ENCODE data around the gene LCE6A.

Gene LCE6A

GRCh38 chr1:152860129-152860528, 17.5 kb downstream of the LCE6A start:
- no peak for TF ChIP-seq CTCF (IDR thresholded peaks at IDR 0.05; ENCODE audit: poor library complexity, severe bottlenecking)

GRCh38 chr1:152861374-152861773, 18.7 kb downstream of the LCE6A start:
- Histone ChIP-seq H3K4me1 (ENCODE audit: insufficient read depth, poor library complexity, severe bottlenecking) (peaks cover 6% of the 10 kb centered on the region), H3K4me3 (ENCODE audit: severe bottlenecking) (no peak overlapping the region), H3K36me3 (ENCODE audit: low read depth) (no peaks in the 10 kb centered on the region), H3K27me3 (ENCODE audit: insufficient read depth, poor library complexity, severe bottlenecking) (no peaks in the 10 kb centered on the region), H3K9me3 (ENCODE audit: severe bottlenecking) (no peaks in the 10 kb centered on the region), H3K27ac (ENCODE audit: poor library complexity, severe bottlenecking) (no peak overlapping the region)
- no peak for TF ChIP-seq CTCF (IDR thresholded peaks at IDR 0.05; ENCODE audit: poor library complexity, severe bottlenecking)
- no peak for ATAC-seq (ENCODE audit: low read depth)
- no peak for DNase-seq (ENCODE audit: low spot score)

More at GRCh38 chr1:152860129-152860528, 17.5 kb downstream of the LCE6A start:
- DNase-seq (ENCODE audit: low spot score) (no peak), ATAC-seq (ENCODE audit: low read depth) (no peak)
- H3K9me3 ChIP-seq (ENCODE audit: severe bottlenecking): no peaks in the 10 kb centered on the region
- no peak overlapping the region for H3K4me3 ChIP-seq (ENCODE audit: severe bottlenecking)
- H3K27ac ChIP-seq (ENCODE audit: poor library complexity, severe bottlenecking): no peak overlapping the region
- no peaks in the 10 kb centered on the region for H3K27me3 ChIP-seq (ENCODE audit: insufficient read depth, poor library complexity, severe bottlenecking)
- no peaks in the 10 kb centered on the region for H3K36me3 ChIP-seq (ENCODE audit: low read depth)
- peaks cover 3% of the 10 kb centered on the region for H3K4me1 ChIP-seq (ENCODE audit: insufficient read depth, poor library complexity, severe bottlenecking)

GRCh38 chr1:152864443-152864842, 21.8 kb downstream of the LCE6A start:
- no peak for DNase-seq (ENCODE audit: low spot score)
- TF ChIP-seq CTCF (IDR thresholded peaks at IDR 0.05; ENCODE audit: poor library complexity, severe bottlenecking): no peak
- no peak for ATAC-seq (ENCODE audit: low read depth)
- Histone ChIP-seq H3K27me3 (ENCODE audit: insufficient read depth, poor library complexity, severe bottlenecking) (no peaks in the 10 kb centered on the region), H3K4me1 (ENCODE audit: insufficient read depth, poor library complexity, severe bottlenecking) (peaks cover 4% of the 10 kb centered on the region), H3K9me3 (ENCODE audit: severe bottlenecking) (no peaks in the 10 kb centered on the region), H3K36me3 (ENCODE audit: low read depth) (no peaks in the 10 kb centered on the region), H3K4me3 (ENCODE audit: severe bottlenecking) (no peak overlapping the region), H3K27ac (ENCODE audit: poor library complexity, severe bottlenecking) (no peak overlapping the region)

- Histone ChIP-seq H3K9me3 (ENCODE audit: severe bottlenecking) (no peaks in the 10 kb centered on the region), H3K36me3 (ENCODE audit: low read depth) (no peaks in the 10 kb centered on the region), H3K4me1 (ENCODE audit: insufficient read depth, poor library complexity, severe bottlenecking) (peaks cover 4% of the 10 kb centered on the region), H3K27me3 (ENCODE audit: insufficient read depth, poor library complexity, severe bottlenecking) (no peaks in the 10 kb centered on the region), H3K27ac (ENCODE audit: poor library complexity, severe bottlenecking) (peak overlapping the region; percentile 32), H3K4me3 (ENCODE audit: severe bottlenecking) (no peak overlapping the region)
- ATAC-seq (ENCODE audit: low read depth) (peak; percentile 25; the same call in 1 of the 3 replicates), DNase-seq (ENCODE audit: low spot score) (no peak)
- TF ChIP-seq CTCF (IDR thresholded peaks at IDR 0.05; ENCODE audit: poor library complexity, severe bottlenecking): no peak
These were observed 23.7 kb downstream of the LCE6A start for GRCh38 chr1:152866321-152866720.

- no peak overlapping the region for H3K27ac ChIP-seq (ENCODE audit: poor library complexity, severe bottlenecking)
- DNase-seq (ENCODE audit: low spot score) (no peak), ATAC-seq (ENCODE audit: low read depth) (peak; percentile 65; the same call in 2 of the 3 replicates)
- no peak overlapping the region for H3K4me3 ChIP-seq (ENCODE audit: severe bottlenecking)
- H3K9me3 ChIP-seq (ENCODE audit: severe bottlenecking): no peaks in the 10 kb centered on the region
- peaks cover 12% of the 10 kb centered on the region for H3K4me1 ChIP-seq (ENCODE audit: insufficient read depth, poor library complexity, severe bottlenecking)
- no peaks in the 10 kb centered on the region for H3K36me3 ChIP-seq (ENCODE audit: low read depth)
- peak; percentile 92 for TF ChIP-seq CTCF (IDR thresholded peaks at IDR 0.05; ENCODE audit: poor library complexity, severe bottlenecking)
- H3K27me3 ChIP-seq (ENCODE audit: insufficient read depth, poor library complexity, severe bottlenecking): no peaks in the 10 kb centered on the region
These were observed 27.3 kb downstream of the LCE6A start for GRCh38 chr1:152869808-152870419.
